HG02678 (cell line): ENCODE results near the gene CENPQ.
A peak's percentile ranks its signal among the peaks of the same experiment; 100 is the strongest.
"Not testable (repeated sequence)": the region's sequence is repeated elsewhere in the genome, so short reads cannot be mapped to it uniquely, and the experiment has no call there.

Experiments
- ATAC-seq: cut with Tn5 transposase; IDR thresholded peaks from one replicate; pipeline ENCODE4 v1.9.1; 2021; ENCODE audit warnings: mild to moderate bottlenecking, moderate library complexity; ENCODE audit not compliant: unreplicated experiment

The CENPQ gene, protein sequence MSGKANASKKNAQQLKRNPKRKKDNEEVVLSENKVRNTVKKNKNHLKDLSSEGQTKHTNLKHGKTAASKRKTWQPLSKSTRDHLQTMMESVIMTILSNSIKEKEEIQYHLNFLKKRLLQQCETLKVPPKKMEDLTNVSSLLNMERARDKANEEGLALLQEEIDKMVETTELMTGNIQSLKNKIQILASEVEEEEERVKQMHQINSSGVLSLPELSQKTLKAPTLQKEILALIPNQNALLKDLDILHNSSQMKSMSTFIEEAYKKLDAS

DNA sequence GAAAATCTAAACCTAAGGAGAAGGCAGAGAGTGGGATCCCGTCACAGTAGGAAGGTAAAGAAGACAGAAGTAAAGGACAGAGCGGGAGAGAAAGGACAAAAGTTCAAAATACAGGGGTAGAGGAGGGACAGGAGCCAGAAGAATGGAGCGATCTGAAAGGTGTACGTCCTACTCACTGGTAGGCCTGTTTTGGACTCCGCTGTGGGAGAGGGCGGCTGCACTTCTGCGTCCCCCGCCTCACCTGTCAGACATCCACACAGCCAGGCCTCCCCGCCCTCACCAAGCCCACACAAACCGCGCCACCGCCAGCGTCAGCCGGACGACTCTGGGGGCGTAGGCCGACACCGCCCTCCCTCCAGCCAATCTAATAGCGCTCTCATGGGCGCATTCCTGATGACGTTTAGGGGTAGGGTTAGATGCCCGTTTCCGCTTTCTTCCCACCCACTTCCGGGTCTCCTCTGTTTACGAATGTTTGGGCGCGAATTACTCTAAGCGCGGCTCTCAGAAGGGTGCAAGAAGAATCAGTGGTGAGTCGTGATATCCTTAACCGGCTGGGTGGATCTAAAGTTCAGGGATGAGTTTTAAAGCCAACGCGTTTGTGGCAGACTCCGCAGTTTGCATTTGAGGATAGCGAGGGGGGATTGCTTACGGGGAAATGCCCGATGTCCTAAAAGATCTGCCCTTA, at the start of gene CENPQ, which contains the start of gene MMUT:
TSS of gene CENPQ (plus strand) at position 444 of the 685 bp plus-strand sequence. CDS start 6,807 bp downstream, outside the sequence.
TSS of gene MMUT (minus strand) at position 327 of the 685 bp plus-strand sequence. CDS start 3,787 bp downstream, outside the sequence.
- ATAC-seq, result peak; percentile 99

DNA sequence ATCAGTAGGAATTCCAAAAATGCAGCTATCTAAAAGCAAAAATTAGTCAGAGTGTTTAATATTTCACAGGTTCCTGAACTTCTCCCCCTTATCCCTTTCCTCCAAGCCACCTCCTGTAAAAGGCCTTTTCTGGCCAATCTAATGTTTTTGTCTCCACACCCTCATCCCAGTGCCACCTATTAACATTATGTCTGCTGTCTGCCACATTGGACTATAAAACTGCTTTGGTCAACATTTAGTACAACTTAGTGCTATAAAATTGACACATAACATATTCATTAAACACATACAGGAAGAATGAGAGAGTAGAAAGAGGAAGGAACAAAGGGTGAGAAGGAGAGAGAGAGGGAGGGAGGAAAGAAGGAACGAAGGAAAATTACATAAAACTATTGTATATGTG, 47.8 kb upstream of the CENPQ start:
- ATAC-seq, result no peak

DNA sequence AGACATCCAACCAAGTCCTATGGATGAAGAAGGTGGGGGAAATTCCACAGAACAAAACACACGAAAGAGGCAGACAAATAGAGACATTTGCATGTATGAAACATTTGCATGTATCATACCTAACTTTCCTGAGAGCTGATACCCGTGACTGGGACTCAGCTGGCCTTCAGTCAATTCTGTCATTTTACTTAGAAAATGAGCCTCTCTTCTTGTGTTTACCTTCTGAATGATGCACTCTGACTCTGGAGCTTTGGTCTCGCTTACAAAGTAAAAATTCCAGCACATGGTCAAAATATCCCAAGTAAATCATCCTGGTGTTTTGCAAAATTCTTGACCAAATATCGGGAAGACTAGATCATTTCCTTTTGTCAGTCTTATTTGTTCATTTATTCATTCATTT, 47.0 kb upstream of the CENPQ start:
- ATAC-seq, result no peak

DNA sequence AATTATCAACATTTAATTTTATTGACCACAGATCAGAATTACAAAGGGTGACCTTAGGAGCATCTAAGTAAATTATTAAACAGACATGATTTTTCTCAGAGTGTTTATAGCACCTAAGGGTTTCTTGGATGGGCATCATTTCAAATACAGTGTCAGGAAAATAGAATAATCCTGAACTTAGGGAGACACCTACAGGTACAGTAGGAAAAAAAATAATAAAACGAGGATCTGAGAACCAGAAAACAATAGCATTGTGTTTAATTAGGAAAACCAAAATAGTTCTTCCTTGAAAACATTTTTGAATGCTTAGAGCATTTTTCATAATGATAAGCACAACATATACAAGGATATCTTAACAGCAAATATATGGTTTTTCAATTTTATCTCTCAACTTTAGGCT, 39.4 kb upstream of the CENPQ start:
- no peak for ATAC-seq

DNA sequence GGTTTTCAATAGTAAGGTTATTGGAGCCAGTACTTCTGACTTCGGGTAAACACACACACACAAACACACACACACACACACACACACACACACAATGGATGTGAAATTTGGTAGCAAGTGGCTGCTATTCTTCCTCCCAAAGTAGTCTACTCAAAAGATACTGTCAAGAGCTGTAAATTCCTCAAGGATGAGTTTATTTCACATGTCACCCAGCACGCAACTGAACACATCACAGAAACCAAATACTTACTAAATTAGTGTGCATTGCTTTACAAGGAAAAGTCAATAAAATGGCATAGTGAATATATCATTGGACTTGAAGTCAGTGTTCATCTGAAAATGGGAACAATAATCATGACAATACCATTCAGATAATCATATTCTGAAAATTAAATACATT, 33.0 kb upstream of the CENPQ start:
- no peak for ATAC-seq

DNA sequence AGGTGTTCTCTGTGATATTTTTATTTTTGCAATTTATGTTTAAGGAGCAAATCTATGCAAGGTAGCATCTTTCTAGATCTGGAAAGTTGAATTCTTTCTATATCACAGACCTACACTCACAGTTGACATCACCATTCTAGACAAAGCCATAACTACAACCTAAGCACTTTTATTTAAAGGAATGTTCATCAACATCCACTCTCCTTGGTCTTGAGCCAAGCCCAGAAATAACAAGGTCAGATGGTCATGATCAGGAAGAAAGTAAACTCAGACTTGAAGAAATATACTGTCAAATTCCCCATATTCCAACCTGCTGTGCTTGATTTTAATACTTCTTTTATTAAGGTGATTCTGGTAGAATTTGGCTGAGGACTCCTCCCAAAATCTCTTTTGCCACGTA, 32.3 kb upstream of the CENPQ start:
- no peak for ATAC-seq

DNA sequence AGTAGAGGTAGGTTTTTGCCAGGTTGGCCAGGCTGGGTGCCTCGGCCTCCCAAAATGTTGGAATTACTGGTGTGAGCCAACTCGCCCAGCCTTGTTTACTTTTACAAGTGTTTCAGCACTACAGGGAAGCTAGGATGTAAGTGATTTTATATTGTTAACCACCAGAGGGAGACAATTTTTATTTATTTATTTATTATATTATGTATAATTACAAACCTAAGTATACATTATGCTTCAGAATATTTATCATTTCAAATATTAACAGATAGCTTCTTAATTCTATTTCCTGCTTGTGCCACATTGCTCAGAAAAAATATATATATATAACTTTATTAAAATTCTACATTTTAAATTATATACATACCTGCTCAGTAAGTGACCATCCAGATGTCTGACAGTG, 9.9 kb upstream of the CENPQ start:
- no peak for ATAC-seq

DNA sequence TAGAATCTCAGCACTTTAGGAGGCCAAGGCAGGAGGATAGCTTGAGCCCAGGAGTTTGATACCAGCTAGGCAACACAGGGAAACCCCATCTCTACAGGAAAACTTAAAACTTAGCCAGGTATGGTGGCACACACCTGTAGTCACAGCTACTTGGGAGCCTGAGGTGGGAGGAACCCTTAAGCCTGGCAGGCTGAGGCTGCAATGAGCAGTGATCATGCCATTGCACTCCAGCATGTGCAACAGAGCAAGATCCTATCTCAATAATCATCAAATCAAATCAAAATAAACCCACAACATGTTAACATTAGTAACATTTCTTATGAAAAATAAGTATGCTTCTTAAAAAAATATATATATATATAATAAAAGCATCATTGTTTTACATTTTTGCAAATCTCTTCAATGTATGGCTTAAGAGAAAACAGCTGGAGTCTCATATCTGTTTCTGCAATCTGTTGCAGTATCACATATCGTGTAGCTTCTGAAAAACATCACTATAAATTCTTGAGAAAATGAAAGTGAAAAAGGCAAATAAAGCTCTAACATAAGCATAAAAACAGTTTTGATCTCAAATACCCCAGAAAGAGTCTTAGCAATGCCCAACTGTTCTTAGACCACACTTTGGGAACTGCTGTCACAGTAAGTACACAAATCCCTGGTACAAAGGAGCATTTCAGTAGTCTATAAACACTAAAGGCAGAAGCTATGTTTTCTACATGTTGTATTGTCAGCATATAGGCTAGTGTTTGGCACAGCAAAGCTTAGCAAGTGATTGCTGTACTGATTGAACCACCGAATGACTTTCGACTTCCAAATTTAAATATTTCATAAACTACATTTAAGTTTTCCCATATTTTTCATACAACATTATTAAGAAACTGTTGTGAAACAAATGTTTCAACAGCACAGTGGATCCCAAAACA, 8.1 kb upstream of the CENPQ start:
- peak; percentile 89 for ATAC-seq

DNA sequence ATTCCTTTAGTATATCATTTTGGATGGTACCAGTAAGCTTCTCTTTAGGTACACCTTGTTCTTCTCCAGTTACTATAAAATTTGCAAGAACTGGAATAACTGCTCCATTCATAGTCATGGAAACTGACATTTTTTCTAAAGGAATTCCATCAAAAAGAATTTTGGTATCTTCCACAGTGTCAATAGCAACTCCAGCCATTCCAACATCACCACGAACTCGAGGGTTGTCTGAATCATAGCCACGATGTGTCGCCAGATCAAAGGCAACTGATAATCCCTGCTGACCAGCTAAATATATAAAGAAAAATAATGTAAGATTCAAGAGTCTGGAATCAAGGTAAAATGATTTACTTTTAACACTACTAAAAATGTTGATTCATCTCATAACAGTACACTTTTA, 5.4 kb upstream of the CENPQ start:
- ATAC-seq, result no peak

DNA sequence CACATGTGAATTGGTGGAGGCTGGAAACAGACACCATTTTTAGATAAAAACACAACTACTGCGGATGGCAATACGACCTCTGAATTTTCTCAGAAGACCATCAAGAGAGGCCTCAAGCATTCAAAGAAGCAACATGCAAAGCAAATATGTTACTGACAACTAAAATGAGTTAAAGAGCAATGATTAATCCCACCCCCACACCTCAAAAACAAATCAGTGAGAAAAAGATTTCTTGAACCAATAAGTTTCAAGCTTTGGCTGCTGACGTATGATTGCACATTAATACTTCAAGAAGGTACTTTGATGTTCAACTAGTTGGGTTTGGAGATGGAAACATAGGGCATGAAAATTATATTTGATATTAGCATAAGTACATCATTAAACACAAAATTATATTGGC, 1.1 kb upstream of the CENPQ start:
- ATAC-seq, result no peak

DNA sequence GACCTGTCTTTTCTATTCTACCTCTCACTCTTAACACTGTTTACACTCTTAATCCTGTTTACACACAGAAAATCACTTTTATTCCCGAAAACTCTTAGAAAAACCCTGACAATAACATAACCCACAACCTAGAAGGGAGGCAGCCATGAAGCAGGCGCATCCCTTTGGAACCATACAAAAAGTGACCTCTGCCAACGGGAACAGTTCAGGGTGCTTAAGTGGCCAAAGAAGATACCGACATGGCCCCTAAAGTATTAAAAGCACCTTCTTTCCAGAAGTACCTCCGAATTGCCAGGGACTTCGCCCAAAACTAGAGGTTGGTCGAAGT, 607 bp upstream of the CENPQ start:
- peak; percentile 3 for ATAC-seq

DNA sequence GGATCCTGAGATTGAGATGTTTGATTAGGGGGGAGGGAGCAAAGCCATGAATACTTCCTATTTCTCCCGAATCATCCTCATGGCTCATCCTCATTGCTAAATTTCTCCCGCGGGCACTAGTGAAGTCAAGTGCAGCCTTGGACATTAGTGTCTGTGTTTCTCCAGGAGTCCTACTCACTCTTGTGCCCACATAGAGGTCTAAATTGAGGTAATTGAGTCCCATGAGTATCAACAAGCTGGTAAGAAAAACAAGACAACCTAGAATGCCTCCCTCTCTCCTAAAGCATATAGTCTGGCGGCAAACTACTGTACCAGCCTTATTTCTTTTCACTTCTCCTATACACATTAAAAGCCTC, 420 bp downstream of the CENPQ start:
- no peak for ATAC-seq

DNA sequence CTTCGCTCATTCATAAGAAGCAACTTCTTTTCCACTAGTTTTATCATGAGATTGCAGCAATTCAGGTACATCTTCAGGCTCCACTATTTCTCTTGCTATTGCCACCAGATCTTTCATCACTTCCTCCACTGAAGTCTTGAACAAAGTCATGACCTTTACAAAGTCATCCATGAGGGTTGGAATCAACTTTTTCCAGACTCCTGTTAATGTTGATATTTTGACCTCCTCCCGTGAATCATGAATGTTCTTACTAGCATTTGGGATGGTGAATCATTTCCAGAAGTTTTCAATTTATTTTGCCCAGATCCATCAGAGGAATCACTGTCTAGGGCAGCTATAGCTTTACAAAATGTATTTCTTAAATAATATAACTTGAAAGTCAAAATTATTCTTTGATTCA, 1.5 kb downstream of the CENPQ start:
- ATAC-seq, result no peak

DNA sequence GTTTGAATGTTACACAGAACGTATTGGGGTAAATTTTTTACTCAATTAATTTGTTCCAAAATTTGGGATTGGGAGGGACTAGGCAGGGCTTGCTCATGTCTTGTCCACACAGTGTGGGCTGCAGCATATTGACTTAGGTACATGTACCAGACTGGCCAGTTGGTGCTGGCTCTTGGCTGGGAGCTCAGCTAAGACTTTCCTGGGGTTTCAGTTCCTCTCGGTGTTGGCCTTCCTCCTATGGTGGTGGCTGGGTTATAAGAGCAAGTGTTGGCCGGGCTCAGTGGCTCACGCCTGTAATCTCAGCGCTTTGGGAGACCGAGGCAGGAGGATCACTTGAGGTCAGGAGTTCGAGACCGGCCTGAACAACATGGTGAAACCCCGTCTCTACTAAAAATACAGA, 4.9 kb downstream of the CENPQ start:
- no peak for ATAC-seq

DNA sequence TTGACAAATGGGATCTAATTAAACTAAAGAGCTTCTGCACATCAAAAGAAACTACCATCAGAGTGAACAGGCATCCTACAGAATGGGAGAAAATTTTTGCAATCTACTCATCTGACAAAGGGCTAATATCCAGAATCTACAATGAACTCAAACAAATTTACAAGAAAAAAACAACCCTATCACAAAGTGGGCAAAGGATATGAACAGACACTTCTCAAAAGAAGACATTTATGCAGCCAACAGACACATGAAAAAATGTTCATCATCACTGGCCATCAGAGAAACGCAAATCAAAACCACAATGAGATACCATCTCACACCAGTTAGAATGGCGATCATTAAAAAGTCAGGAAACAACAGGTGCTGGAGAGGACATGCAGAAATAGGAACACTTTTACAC, 13.4 kb downstream of the CENPQ start:
- not testable (repeated sequence) for ATAC-seq

DNA sequence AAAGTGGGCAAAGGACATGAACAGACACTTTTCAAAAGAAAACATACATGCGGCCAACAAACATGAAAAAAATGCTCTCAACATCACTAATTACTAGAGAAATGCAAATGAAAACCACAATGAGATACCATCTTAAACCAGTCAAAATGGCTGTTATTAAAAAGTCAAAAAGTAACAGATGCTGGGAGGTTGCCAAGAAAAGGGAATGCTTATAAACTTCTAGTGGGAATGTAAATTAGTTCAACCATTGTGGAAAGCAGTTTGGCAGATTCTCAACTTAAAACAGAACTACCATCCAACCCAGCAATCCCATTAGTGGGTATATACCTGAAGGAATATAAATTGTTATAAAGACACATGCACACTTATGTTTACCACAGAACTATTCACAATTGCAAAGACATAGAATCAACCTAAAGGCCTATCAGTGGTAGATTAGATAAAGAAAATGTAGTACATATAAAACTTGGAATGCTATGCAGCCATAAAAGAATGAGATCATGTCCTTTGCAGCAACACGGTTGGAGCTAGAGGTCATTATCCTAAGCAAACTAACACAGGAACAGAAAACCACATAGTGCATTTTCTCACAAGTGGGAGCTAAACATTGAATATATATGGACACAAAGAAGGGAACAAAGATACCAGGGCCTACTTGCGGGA, 16.3 kb downstream of the CENPQ start:
- no peak for ATAC-seq

DNA sequence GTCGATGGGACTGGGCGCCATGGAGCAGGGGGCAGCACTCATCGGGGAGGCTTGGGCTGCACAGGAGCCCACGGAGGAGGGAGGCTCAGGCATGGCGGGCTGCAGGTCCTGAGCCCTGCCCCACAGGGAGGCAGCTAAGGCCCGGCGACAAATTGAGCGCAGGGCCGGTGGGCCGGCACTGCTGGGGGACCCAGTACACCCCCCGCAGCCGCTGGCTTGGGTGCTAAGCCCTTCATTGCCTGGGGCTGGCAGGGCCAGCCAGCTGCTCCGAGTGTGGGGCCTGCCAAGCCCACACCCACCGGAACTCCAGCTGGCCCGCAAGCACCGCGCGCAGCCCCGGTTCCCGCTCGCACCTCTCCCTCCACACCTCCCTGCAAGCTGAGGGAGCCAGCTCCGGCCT, 18.7 kb downstream of the CENPQ start:
- ATAC-seq, result not testable (repeated sequence)

DNA sequence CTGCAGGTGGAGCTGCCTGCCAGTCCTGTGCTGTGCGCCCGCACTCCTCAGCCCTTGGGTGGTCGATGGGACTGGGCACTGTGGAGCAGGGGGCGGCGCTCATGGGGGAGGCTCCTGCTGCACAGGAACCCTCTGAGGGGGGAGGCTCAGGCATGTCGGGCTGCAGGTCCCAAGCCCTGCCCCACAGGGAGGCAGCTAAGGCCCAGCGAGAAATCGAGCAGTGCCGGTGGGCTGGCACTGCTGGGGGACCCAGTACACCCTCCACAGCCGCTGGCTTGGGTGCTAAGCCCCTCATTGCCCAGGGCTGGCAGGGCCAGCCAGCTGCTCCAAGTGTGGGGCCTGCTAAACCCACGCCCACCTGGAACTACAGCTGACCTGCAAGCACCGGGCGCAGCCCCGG, 20.2 kb downstream of the CENPQ start:
- ATAC-seq, result not testable (repeated sequence)

DNA sequence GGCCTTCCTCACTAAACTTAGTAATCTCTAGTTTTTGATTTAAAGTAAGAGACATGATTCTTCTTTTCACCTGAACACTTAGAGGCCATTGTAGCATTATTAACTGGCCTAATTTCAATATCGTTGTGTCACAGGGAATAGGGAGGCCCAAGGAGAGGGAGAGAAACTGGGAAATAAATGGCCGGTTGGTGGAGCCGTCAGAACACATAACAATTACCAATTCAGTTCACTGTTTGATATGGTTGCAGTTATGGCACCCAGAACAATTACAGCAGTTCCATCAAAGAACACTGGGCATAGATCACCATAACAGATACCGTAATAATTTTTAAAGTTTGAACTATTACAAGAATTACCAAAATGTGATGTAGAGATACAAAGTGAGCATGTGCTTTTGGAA, 27.5 kb downstream of the CENPQ start:
- no peak for ATAC-seq

DNA sequence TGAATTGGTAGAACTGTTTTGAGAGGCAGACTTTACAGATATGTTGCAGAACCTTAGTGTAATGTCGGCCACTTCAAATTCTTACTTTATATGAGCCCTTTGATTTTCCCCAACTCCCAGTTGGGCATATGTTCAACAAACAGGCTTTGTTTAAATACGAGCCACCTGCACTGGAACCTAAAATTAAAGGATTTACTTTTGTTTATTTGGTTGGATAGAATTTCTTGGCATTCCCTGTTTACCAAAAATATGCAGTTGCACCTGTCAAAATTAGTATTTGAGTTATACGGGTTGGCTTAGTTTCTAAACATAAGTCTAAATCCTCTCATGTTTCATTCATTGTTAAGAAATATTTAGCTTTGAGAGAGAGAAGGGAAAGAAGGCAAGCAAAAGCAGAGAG, 34.1 kb downstream of the CENPQ start:
- ATAC-seq, result no peak

DNA sequence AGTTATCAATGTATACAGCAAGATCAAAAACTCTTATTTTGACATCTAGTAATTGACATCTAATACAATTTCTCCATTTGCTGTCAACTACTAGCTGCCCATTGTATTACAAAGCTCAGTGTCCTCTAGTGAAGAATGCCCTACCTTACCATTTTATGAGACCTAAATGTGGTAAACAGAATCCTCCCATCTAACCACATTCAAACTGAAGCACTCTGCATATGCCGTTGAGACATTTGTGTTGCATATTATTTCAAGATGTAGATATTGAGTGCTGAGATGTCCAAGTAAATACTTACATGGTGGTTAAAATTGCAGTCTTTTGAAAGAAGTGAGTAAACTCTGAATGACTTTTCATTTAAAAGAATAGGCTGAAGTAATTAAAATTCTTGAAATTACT, 36.0 kb downstream of the CENPQ start:
- no peak for ATAC-seq
